Brain microvascular endothelial cell (primary cell): ENCODE data around the gene HIC1.

Experiments used
- DNase-seq: peaks from one replicate; pipeline ENCODE4 v3.0.0-alpha.2; 2020
- H3K27ac ChIP-seq: fragments of 250-450 bp; sonication (Bioruptor Pico); 2 replicates; pipeline ENCODE4 v1.5.1; 2020; ENCODE audit warnings: mild to moderate bottlenecking, moderate library complexity
- H3K27me3 ChIP-seq: fragments of 250-450 bp; sonication (Bioruptor Pico); replicated peaks from 2 replicates; pipeline ENCODE4 v1.5.1; 2020; ENCODE audit warnings: mild to moderate bottlenecking
- H3K36me3 ChIP-seq: fragments of 250-450 bp; sonication (Bioruptor Pico); replicated peaks from 2 replicates; pipeline ENCODE4 v1.5.1; 2020; ENCODE audit warnings: mild to moderate bottlenecking
- H3K4me3 ChIP-seq: 2 replicates; pipeline ENCODE4 v1.5.1; 2011; ENCODE audit warnings: low read depth, mild to moderate bottlenecking, control low read depth, low read length, moderate library complexity
- in situ Hi-C: cut with HindIII; loops from 2 replicates; pipeline ENCODE4 v1.10.0; 2017; ENCODE audit warnings: low sequenced_read_pairs, low pct_ligation_motif_present
- TF ChIP-seq, protein P1 (sequence below): IDR thresholded peaks from 2 replicates; pipeline ENCODE4 v1.5.1; 2011; ENCODE audit warnings: low read depth, mild to moderate bottlenecking, moderate library complexity, low read length, control low read depth, inconsistent platforms; ENCODE audit errors: missing control alignments

HIC1 gene

DNA sequence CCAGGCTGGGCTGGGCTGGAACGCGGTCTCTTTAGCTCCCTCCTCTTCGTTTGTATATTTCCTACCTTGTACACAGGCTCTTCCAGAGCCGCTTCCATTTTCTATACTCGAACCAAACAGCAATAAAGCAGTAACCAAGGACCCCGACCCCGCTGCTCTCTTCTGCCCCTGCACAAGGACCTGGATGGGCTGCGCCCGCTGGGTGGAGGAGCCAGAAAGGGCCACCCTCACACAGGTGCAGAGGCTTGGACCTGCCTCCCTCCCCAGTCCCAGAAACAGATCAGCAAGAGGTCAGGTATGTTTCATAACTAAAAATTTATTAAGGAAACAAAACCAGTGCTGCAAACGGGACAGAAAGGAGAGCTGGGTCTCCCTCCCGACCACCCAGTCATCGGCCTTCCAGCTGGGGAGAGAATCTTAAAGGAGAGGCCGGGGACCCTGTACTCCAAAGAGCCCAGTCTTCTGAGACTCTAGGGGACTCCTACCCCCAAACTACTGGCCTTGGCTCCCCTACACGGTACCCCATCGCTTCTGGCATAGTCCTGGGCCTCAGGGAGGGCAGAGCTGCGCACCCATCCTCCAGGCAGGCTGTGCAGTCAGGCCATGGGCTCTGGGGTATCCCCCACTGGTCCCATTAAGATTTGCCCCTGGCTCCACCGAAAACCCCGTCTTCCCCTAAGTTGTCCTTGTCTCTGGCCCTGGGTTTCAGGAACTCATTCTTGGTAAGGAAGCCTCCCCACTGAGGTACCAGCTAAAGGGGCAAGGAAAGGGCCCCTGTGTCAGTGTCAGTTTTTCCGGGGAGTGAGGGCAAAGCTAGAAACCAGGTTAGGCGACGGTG, 4.9 kb downstream of the HIC1 start:
- TF ChIP-seq, protein P1, sequence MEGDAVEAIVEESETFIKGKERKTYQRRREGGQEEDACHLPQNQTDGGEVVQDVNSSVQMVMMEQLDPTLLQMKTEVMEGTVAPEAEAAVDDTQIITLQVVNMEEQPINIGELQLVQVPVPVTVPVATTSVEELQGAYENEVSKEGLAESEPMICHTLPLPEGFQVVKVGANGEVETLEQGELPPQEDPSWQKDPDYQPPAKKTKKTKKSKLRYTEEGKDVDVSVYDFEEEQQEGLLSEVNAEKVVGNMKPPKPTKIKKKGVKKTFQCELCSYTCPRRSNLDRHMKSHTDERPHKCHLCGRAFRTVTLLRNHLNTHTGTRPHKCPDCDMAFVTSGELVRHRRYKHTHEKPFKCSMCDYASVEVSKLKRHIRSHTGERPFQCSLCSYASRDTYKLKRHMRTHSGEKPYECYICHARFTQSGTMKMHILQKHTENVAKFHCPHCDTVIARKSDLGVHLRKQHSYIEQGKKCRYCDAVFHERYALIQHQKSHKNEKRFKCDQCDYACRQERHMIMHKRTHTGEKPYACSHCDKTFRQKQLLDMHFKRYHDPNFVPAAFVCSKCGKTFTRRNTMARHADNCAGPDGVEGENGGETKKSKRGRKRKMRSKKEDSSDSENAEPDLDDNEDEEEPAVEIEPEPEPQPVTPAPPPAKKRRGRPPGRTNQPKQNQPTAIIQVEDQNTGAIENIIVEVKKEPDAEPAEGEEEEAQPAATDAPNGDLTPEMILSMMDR = no peak

DNA sequence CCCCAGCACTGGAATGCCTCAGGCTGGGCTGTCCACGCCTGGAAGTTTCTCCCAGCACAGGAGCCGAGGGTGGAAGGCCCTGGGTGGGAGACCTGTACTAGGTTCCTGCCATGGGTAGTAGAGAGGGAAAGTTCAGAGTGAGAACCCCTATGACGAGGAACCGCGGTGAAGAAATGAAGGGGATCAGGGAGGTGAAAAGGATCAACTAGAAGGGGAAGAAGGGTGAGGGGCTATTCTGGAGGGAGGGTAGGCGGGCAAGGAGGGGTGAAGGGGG, 5.4 kb downstream of the HIC1 start:
- peak overlapping the region; percentile 89 for H3K27ac ChIP-seq
- TF ChIP-seq, protein P1 = no peak
- no peaks in the 10 kb centered on the region for H3K27me3 ChIP-seq
- in situ Hi-C loops = no loop called here
- no peak overlapping the region for H3K4me3 ChIP-seq
- no peak for DNase-seq
- peaks cover 76% of the 10 kb centered on the region for H3K36me3 ChIP-seq

More for the DNA sequence above, 4.9 kb downstream of the HIC1 start:
- peak overlapping the region; percentile 70 for H3K4me3 ChIP-seq
- H3K27me3 ChIP-seq = no peaks in the 10 kb centered on the region
- peak overlapping the region; percentile 89 for H3K27ac ChIP-seq
- H3K36me3 ChIP-seq = peaks cover 72% of the 10 kb centered on the region
- no peak for DNase-seq
- in situ Hi-C loops = no loop called here

DNA sequence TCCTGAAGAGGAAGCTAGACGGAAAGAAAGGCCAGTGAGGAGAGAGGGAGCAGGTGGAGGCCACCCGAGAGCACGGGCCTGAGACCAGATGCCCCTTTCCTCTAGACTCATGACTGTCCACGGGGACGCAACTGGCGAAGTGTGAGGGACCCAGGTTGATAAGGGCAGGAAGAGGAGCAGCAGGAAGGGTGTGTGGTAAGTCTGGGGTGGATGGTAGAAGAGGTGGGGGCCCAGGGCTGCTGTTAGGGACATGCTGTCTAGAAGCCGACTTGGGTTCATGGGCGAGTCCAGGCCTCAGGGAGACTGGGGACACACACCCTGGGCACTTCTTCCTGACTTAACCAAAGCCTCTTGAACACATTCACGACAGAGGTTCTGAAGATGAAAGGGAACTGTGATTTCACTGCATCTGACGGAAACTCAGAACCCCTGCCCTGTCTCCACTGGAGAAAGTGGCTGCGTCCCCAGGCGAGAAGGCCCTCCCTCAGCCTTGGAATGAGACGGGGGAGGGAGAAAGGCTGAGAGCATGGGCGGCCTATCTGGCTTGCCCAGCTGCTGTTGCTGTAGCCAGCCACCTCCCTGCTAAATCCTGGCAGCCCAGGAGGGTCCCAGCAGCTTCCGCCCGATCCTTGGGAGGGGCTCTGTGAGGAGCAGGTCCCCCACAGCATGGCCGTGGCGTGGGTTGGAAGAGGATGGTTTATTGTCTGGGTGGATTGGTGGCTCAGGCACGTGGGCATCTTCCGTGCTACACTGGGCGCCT, 6.0 kb downstream of the HIC1 start:
- Histone ChIP-seq H3K36me3 (peaks cover 81% of the 10 kb centered on the region), H3K27ac (peak overlapping the region; percentile 89), H3K27me3 (no peaks in the 10 kb centered on the region), H3K4me3 (no peak overlapping the region)
- peak; percentile 27 for DNase-seq
- TF ChIP-seq, protein P1 = no peak
- in situ Hi-C loops = no loop called here

DNA sequence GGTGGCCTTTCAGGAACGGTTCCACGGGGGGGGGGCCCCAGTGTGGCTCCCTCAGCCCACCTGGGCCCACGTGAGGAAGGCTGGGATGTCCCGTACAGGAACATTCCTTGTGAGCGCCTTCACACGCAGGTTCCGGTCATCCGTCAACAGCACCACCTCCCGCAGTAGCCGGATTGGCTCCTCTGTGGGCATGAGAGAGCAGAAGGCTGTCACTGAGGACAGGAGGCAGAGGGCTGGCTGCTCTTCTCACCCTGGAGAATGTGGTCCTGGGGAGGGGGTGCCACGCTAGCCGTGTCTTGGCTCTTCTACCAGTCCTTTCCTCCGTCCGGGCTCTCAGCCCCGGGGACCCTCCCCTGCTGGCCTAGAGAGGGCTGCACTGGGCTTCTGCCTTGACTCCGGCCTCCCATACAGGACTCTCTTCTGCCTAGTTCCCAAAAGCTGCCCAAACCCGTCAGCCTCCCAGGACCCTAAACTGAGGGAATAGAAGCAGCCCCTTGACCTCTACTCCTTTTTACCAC, 6.6 kb downstream of the HIC1 start:
- TF ChIP-seq, protein P1 = no peak
- in situ Hi-C loops = no loop called here
- H3K36me3 ChIP-seq = peaks cover 82% of the 10 kb centered on the region
- peak; percentile 13 for DNase-seq
- H3K27ac ChIP-seq = peak overlapping the region; percentile 89
- H3K4me3 ChIP-seq = no peak overlapping the region
- H3K27me3 ChIP-seq = no peaks in the 10 kb centered on the region

DNA sequence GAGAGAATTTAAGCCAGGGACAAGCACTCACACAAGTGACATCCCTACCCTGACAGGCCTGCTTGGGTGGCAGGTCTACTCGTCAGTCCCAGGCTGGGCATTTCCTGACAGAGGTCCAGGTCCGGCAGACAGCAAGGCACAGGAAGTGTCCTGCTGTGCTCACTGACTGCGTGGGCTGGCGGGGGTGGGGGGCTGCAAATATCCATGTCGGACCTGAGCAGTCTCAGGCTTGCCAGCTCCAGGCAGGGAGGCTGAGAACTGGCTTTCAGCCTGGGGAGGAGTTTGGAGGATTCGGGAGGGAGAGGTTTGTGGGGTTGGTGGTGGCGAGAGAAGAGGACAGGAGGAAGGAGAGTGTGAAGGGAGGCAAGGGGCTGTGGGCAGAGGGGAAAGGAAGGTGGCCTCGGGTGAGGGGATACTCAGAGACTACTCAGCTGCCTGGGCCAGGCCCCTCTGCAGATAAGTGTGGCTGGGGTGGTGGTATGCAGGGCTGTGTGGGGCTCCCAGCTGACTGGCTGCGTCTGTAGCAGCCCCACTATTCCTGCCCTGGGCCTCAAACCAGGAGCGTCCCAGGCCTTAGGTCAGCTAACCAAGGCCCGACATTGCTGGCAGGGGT, 7.8 kb downstream of the HIC1 start:
- Histone ChIP-seq H3K27me3 (no peaks in the 10 kb centered on the region), H3K4me3 (no peak overlapping the region), H3K36me3 (peaks cover 77% of the 10 kb centered on the region), H3K27ac (peak overlapping the region; percentile 89)
- in situ Hi-C loops = no loop called here
- DNase-seq = peak; percentile 62
- TF ChIP-seq, protein P1 = no peak
